Frontal cortex (tissue), 4 donors: ENCODE results near the gene NUMBL. TPM values are rescaled to one million over a fixed set of nuclear protein-coding genes. Genes with fewer than 3 reads are reported as not detected.
"Not testable (repeated sequence)": the region's sequence is repeated elsewhere in the genome, so short reads cannot be mapped to it uniquely, and the experiment has no call there.

Experiments used
- DNase-seq, 2 donors: peaks; one replicate each; pipeline ENCODE4 v3.0.0; 2012; ENCODE audit warnings: low spot score in 2 of 2
- FAIRE-seq: peaks from 2 replicates; lab custom pipeline; 2012; peaks lifted over from hg19 to GRCh38; lab: Jason Lieb, UNC
- total RNA-seq: library from RNA; depleted of rRNA; stranded (reverse); fragments of >200 nt; gene quantifications from one replicate; pipeline ENCODE4 v1.2.3, GENCODE V29; 2014
- donor health status: control.
- donor health status: control.
- donor health status: control.

NUMBL gene
- total RNA-seq, 1 donor from 2014 or later, result 16.7 TPM

DNA sequence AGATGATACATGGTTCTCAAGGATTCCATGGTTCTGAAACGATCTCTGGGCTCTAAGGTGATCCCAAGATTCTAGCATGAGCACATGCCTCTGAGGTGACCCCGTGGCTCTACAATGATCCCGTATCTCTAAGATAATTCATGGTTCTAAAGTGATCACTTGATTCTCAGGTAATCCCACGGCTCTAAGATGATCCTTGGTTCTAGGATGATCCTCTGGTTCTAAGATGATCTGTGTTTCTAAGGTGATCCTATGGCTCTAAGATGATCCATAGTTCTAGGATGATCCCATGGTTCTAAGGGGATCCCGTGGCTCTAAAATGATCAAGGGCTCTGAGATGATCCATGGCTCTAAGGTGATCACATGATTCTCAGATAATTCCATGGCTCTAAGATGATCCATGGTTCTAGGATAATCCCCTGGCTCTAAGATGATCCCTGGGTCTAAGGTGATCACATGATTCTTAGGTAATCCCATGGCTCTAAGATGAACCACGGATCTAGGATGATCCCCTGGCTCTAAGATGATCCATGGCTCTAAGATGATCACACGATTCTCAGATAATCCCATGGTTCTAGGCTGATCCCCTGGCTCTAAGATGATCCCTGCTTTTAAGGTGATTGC, 21.3 kb downstream of the NUMBL start:
- FAIRE-seq (no peak), DNase-seq (no peak)

- FAIRE-seq (no peak), DNase-seq (no peak)
Measured at GRCh38 chr19:40667602-40668001, 22.8 kb downstream of the NUMBL start.

DNA sequence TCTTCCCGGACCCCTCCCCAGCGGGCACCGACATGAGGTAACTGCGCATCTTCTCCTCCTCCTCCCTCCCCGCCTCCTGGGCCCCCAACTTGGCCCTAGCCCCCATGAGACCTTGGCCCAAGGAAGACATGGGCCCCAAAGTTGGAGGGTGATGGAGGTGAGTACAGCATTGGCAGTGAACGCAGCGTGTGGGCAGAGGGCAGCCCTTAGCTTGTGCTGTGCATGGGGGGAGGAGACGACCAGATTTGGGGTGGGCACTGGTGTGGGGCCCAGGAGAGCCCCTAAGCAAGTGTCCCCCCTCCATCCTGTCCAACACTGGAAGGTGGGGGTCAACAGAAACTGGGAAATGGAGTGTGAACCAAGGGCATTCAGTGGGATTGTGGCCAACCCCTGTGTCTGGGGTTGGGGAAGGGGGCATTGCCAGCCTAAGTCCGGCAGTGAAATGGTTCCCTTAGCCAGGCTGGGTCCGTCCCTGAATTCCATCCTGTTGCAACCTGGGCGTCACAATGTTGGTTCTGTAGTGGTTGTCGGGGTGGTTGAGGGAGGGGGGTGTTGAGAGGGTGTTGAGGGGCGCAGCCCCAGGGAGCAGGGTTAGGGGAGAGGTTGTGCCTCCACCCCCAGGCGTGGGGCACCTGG, 23.5 kb downstream of the NUMBL start:
- DNase-seq, result peak in 1 of 2 donors; percentile 15
- FAIRE-seq, result no peak

DNA sequence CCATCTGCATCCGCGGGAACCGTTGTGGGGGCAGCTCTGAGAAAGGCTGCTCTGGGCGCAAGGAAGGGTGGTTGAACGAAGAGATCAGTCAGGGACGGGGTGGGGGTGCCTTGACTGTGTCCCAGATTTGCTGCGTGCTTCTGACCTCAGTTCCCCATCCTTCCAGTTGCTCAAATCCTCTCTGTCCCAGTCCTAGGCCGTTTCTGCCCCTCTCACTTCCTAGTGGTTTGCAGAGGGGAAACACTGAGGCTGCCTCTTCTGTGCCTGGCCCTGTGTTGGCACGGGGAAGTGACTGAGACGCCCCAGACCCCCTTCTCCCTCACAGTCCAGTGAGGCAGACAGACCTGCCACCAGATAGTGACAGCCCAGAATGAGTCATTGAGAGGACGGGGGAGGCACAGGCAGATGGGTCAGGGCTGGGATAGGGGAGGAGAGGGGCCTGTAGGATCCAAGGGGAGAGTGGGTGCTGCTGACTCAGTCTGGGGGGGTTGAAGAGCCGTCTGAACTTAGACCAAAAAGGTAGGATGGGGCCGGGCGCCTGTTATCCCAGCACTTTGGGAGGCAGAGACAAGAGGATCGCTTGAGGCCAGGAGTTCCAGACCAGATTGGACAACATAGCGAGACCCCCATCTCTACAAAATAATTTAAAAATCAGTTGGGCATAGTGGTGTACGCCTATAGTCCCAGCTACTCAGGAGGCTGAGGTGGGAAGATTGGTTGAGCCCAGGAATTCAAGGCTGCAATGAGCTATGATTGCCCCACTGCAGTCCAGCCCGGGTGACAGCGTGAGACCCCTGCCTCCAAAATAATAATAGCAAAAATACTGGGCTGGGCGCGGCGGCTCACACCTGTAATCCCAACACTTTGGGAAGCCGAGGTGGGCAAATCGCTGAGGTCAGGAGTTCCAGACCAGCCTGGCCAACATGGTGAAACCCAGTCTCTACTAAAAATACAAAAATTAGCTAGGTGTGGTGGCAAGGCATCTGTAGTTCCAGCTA, 26.5 kb downstream of the NUMBL start:
- DNase-seq, result peak in 1 of 2 donors; percentile 55
- no peak for FAIRE-seq

DNA sequence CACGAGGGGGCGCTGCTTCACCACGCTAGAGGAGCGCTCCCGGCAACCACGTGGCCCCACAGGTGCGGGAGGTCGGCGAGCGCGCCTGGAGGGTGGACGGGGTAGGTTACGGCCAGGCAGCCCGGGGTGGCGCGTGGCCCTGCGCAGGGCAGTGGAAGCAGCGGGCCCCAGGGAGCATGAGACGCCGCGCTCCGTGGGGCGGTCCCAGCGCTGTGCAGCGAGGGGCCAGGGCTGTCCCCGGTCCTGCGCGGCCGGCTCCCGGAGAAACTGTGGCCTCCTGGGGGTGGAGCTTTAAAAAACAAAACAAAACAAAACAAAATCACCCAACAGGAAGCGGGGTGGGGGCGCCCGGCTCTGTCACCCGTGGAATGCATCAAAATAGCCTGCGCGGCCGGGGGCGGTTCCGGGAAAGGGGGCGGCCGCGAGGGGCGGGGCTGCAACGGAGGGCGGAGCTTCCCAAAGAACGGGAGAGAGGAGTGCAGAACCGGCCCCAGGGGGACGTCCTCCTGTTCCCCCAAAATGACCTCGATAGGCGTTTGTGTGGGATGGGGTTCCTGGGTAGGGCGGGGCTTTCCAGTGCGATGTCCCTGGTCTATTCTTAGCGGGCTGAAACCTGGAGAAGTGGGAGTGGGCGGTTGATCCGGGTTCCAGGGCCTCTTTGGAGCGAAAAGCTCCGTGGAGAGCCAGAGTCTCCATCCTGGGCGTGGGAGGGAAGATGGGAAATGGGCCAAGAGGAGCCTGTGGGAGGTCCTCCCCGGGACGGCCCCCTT, 27.3 kb downstream of the NUMBL start:
- FAIRE-seq, result no peak
- peak; percentile 92 for DNase-seq

- no peak for FAIRE-seq
Measured at GRCh38 chr19:40661616-40662015, 28.8 kb downstream of the NUMBL start.

DNA sequence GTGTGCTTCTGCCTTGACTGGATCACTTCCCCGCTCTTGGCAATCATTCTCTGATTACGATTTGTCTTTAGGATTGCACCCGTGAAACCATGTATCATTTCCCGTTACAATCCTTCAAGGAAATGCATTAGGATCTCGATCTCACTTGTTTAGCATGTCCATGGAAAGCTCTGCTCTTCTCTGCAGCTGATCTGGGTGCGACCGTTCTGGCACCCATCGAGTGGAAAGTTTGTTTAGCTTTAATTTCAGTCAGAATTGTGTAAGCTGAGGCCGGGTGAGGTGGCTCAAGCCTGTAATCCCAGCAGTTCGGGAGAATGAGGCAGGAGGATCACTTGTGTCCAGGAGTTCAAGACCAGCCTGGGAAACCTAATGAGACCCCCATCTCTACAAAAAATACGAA, 30.9 kb downstream of the NUMBL start:
- DNase-seq, result no peak

More at GRCh38 chr19:40661616-40662015, 28.8 kb downstream of the NUMBL start:
- DNase-seq, result no peak

DNA sequence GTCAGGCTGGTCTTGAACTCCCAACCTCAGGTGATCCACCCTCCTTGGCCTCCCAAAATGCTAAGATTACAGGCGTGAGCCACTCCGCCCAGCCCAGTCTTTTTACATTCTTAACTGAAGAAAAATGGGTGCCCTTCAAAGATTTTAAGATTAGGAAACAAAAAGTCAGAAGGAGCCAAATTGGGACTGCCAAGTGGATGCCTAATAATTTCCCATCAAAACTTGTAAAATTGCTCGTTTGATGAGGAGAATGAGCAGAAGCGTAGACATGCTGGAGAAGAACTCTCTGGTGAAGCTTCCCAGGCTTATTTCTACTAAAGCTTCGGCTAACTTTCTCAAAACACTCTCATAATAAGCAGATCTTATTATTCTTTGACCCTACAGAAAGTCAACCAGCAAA, 31.3 kb downstream of the NUMBL start:
- FAIRE-seq, result no peak
- DNase-seq, result no peak

More for the DNA sequence above, 30.9 kb downstream of the NUMBL start:
- FAIRE-seq, result no peak

DNA sequence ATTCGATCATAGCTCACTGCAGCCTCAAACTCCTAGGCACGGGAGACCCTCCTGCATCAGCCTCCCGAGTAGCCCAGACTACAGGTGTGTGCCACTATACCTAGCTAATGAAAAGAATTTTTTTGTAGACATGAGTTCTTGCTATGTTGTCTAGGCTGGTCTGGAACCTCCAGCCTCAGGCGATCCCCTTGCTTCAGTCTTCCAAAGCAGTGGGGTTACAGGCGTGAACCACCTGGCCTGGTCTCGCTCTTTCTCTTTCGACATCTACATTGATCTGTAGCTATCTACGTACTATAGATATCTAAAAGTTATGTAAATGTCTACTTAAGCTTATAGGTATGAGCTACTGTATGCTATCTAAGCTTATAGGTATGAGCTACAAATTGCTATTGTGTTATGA, 32.4 kb downstream of the NUMBL start:
- FAIRE-seq (no peak), DNase-seq (no peak)

DNA sequence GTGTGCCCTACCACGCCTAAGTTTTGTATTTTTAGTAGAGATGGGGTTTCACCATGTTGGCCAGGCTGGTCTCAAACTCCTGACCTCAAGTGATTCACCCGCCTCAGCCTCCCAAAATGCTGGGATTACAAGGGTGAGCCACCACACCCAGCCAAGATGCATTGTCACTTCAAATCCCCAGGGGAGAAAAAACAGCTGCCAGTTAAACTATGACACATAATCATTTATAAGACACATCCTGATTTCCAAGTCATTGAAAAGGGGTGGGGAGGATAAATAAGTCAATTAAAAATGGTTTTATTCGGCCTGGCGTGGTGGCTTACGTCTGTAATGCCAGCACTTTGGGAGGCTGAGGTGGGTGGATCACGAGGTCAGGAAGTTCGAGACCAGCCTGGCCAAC, 34.8 kb downstream of the NUMBL start:
- not testable (repeated sequence) for FAIRE-seq, DNase-seq

GRCh38 chr19:40652303-40652702, 38.1 kb downstream of the NUMBL start:
- not testable (repeated sequence) for DNase-seq, FAIRE-seq

DNA sequence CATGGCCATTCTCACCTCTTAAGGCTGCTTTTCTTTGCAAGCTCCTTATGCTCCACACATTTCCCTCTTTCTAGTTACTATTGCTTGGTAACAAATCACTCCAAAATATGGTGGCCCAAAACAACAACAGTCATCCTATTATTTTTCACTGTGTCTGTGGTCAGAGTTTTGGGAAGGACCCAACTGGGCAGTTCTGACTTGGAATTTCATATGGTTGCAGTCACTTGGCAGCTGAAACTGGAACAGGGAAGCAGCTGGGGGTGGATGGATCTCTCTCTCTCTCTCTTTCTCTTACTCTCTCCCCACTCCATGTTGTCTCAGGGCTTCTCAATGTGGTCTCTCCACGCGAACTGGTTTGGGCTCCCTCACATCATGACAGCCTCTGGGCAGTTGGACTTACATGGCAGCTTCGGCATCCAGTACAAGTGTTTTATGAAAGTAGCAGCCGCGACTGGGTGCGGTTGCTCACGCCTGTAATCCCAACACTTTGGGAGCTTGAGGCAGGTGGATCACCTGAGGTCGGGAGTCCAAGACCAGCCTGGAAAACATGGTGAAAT, 39.6 kb downstream of the NUMBL start:
- FAIRE-seq, result no peak
- DNase-seq, result no peak

GRCh38 chr19:40649903-40650675, 40.4 kb downstream of the NUMBL start:
- not testable (repeated sequence) for DNase-seq, FAIRE-seq

DNA sequence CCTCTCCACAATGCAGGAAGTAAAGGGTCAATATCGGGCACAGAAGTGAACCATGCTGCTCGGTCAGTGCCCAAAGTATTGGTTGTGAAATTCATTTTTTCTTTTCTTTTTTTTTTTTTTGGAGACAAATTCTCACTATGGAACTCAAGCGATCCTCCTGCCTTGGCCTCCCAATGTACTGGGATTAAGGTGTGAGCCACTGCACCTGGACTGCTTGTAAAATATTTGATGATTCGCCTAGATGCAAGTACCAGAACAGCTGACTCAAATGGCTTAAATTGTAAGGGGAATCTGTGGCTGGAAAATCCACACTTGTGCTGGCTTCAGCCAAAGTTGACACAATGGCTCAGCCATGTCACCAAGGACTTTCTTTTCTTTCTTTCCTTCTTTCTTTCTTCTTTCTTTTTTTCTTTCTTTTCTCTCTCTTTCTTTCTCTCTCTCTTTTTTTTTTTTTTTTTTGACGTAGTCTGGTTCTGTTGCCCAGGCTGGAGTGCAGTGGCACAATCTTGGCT, 43.7 kb downstream of the NUMBL start:
- no peak for FAIRE-seq

GRCh38 chr19:40642757-40643305, 47.6 kb downstream of the NUMBL start:
- no peak for DNase-seq
- no peak for FAIRE-seq

More for the DNA sequence above, 43.7 kb downstream of the NUMBL start:
- DNase-seq, result no peak

DNA sequence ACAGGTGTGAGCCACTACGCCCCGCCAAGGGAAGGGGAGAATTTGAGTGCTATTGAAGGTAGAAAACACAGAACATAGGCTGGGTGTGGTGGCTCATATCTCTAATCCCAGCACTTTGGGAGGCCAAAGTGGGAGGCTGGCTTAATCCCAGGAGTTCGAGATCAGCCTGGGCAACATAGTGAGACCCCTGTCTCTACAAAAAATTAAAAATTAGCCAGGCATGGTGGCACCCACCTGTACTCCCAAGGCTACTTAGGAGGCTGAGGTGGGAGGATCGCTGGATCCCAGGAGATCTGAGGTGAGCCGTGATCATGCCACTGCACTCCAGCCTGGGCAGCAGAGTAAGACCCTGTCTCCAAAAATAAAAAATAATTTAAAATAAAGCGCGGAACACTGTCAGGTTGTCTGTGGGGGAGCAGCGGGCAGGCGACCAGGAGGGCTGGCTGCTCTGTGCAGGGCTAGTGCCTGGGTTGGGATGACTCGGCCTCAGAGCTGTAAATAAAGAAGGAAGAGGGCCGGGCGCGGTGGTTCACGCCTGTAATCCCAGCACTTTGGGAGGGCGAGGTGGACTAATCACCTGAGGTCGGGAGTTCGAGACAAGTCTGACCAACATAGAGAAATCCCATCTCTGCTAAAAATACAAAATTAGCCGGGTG, 48.3 kb downstream of the NUMBL start:
- DNase-seq (no peak), FAIRE-seq (no peak)

GRCh38 chr19:40641281-40641680, 49.2 kb downstream of the NUMBL start:
- DNase-seq, result no peak
- no peak for FAIRE-seq

DNA sequence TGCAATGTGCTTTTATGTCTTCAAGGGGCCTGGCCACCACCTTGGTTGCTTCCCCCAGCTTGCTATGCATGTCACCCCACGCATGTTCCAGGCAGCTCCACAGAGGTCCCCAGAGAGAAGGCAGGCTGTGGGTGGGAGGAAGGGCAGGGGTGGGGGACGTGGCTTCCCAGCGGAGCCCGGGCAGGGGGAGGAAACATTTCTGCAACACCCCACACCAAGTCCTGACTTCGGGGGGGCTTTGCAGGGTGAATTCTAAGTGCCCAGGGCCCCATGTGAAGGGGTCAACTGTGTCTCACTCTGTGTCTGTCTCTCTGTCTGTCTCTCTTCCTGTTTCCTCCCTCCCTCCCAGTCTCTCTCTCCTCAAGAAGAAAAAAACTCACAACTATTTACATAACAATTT, 49.7 kb downstream of the NUMBL start:
- no peak for FAIRE-seq

More for the DNA sequence above, 49.7 kb downstream of the NUMBL start:
- DNase-seq, result no peak
